AG10803 (cell line): Measurements from ENCODE around the gene NEUROD2.

Experiments used
- DNase-seq: peaks from one replicate; pipeline ENCODE4 v3.0.0; 2010; ENCODE audit warnings: low read depth
- H3K4me3 ChIP-seq: 2 replicates; pipeline ENCODE4 v1.5.1; 2011; ENCODE audit warnings: mild to moderate bottlenecking, low read length, control low read depth
- CTCF ChIP-seq: conservative IDR thresholded peaks from 2 replicates; pipeline ENCODE4 v1.5.1; 2011; ENCODE audit warnings: mild to moderate bottlenecking, low read length, control low read depth, inconsistent platforms

The NEUROD2 gene

GRCh38 chr17:39607851-39608130, at the start of gene NEUROD2:
Gene NEUROD2 (minus strand): TSS chr17:39607920. CDS start chr17:39606599, 1,321 bp downstream.
- no peak for TF ChIP-seq CTCF
- H3K4me3 ChIP-seq, result no peak within 1 kb of the TSS
- no peak for DNase-seq

- no peak overlapping the region for H3K4me3 ChIP-seq
These were observed 47.4 kb upstream of the NEUROD2 start for GRCh38 chr17:39655105-39655504.

GRCh38 chr17:39653662-39654331, 46.1 kb upstream of the NEUROD2 start:
- DNase-seq, result peak; percentile 22
- no peak overlapping the region for H3K4me3 ChIP-seq
- TF ChIP-seq CTCF, result peak; percentile 80

More at GRCh38 chr17:39655105-39655504, 47.4 kb upstream of the NEUROD2 start:
- no peak for DNase-seq
- no peak for TF ChIP-seq CTCF

GRCh38 chr17:39653316-39653661, 45.6 kb upstream of the NEUROD2 start:
- DNase-seq, result no peak
- TF ChIP-seq CTCF, result no peak
- H3K4me3 ChIP-seq, result no peak overlapping the region

- no peak overlapping the region for H3K4me3 ChIP-seq
- no peak for DNase-seq
- no peak for TF ChIP-seq CTCF
These were observed 45.0 kb upstream of the NEUROD2 start for GRCh38 chr17:39652587-39653315.

- H3K4me3 ChIP-seq, result no peak overlapping the region
- DNase-seq, result no peak
- no peak for TF ChIP-seq CTCF
These were observed 44.3 kb upstream of the NEUROD2 start for GRCh38 chr17:39651923-39652586.
